Measurements from ENCODE around the gene UBE2H. TPM values are rescaled to one million over a fixed set of nuclear protein-coding genes. Genes with fewer than 3 reads are reported as not detected.

UBE2H gene
- total RNA-seq, 1 experiment from 2014 or later, result 75.1 TPM

DNA sequence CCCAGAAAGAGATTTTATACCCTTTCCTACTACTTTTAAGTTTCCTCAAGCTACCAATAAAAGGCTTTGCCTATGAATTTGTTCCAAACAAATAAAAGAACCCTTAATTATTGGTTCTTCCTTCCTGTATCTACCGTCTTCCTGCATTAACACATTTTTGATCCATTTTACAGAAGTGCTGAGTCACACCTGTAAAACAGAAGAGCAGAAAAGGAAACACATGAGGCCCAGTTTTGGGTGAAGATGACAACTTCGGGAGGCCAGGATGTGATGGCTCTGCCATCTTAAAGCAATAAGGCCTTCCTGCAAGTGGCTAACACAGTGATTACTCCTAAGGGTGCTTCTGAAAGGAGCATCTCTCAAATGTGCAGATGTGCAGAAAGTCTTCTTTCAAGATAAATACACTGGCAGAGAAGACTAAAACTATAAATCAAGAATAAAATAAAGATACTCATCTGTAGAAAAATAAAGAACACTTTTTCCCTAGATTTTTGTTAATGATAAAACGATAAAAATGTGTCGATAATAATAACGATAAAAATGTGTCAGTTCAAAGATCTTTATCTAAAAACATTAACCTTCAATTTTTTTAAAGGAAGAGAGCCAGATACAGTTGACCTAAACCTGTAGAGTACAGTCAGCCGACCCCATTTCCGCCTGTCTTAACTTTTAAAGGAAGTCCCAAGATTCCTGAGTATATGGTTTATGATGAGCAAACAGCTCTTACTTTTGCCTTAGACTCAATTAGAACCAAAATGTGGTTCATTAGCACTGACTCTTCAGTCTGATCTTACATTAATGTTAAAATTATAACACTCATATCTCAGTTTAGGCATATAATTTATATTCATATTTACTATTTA, 108.6 kb downstream of the UBE2H start:
- Histone ChIP-seq H3K18ac (ENCODE audit: insufficient read length, low read depth, low read length) (no peak overlapping the region), H2BK12ac (ENCODE audit: insufficient read length, low read depth, low read length) (no peak overlapping the region), H3K56ac (ENCODE audit: insufficient read length, low read depth, low read length) (no peak overlapping the region), H3K14ac (ENCODE audit: insufficient read depth, low read length) (no peak overlapping the region), H4K8ac (replicated peaks; ENCODE audit: insufficient read length, low read depth, low read length) (no peak overlapping the region), H3K27ac (ENCODE audit: insufficient read length, low read depth, low read length) (peak overlapping the region; percentile 81), H3T11ph (ENCODE audit: low read length) (no peak overlapping the region), H4K20me1 (ENCODE audit: control insufficient read depth, insufficient read depth, insufficient read length) (no peaks in the 10 kb centered on the region), H4K5ac (ENCODE audit: insufficient read length, low read depth, low read length) (no peak overlapping the region), H3K9me3 (ENCODE audit: control insufficient read depth, low read depth, low read length) (no peaks in the 10 kb centered on the region), H2BK15ac (ENCODE audit: low read depth, low read length) (no peak overlapping the region), H4K91ac (ENCODE audit: insufficient read length, low read depth, low read length) (no peak overlapping the region), H2AK5ac (ENCODE audit: insufficient read length, low read length) (no peak overlapping the region), H3K27me3 (ENCODE audit: insufficient read depth, low read length) (no peaks in the 10 kb centered on the region), H2AFZ (ENCODE audit: low read length) (no peak overlapping the region), H2BK120ac (ENCODE audit: low read depth, low read length, poor library complexity, severe bottlenecking) (no peak overlapping the region), H3K9ac (ENCODE audit: extremely low read depth, insufficient read length, low read length) (no peak overlapping the region), H2BK20ac (ENCODE audit: low read depth, low read length, poor library complexity, severe bottlenecking) (no peak overlapping the region), H3K23me2 (ENCODE audit: insufficient read length, low read depth, low read length, poor library complexity, severe bottlenecking) (no peaks in the 10 kb centered on the region), H2BK5ac (ENCODE audit: insufficient read length, low read length) (no peak overlapping the region), H3K79me1 (ENCODE audit: insufficient read depth, low read depth, low read length, poor library complexity, severe bottlenecking) (no peaks in the 10 kb centered on the region), H3K23ac (ENCODE audit: insufficient read length, low read depth, low read length) (no peak overlapping the region), H3K4ac (ENCODE audit: low read depth, low read length) (no peak overlapping the region), H3K79me2 (ENCODE audit: insufficient read depth, low read length) (0 out of 2 replicates have a peak, but pooled peaks cover 1% of the 10 kb centered on the region), H3K4me1 (ENCODE audit: insufficient read depth, low read length) (peaks cover 8% of the 10 kb centered on the region), H3K4me2 (ENCODE audit: insufficient read depth, insufficient read length, low read length) (peak overlapping the region; percentile 28)
- peaks cover 0 to under 1% (median under 1%) of the 10 kb centered on the region in 3 experiments; a peak in 4 of 7 replicates for H3K36me3 Mint-ChIP-seq (ENCODE audit: insufficient read depth in 1 of 3, low read depth in 3 of 3)
- H3K27ac Mint-ChIP-seq, result peak overlapping the region; percentile 50 to 97 (median 87)
- peaks cover 64 to 67% of the 10 kb centered on the region in 2 experiments for H3K4me1 Mint-ChIP-seq
- no peak for TF ChIP-seq CTCF (conservative IDR thresholded peaks at IDR 0.05)
- no peaks in the 10 kb centered on the region for H3K27me3 Mint-ChIP-seq (ENCODE audit: low read depth)
- no peak for DNase-seq
- WGBS (ENCODE audit: extremely low coverage, insufficient read length, low lambda C conversion rate), result no CpG with 5 or more reads among the region's 7 CpGs
- no peaks in the 10 kb centered on the region for H3K9me3 Mint-ChIP-seq
- H3K4me3 Mint-ChIP-seq, result peak overlapping the region; percentile 26 to 61; a peak in 4 of 5 replicates
